ENCODE data around the gene ZNF705A.

GRCh38 chr12:8145754-8146441 is 10.9 kb upstream of the ZNF705A start:
- TF ChIP-seq SIN3A (IDR thresholded peaks at IDR 0.05; ENCODE audit: borderline replicate concordance, insufficient read depth, low read length), result no peak
- TF ChIP-seq TAF1 (IDR thresholded peaks at IDR 0.05; ENCODE audit: borderline replicate concordance, insufficient read depth, low read length), result no peak

Data from PFSK-1 (cell line).